Aorta (tissue), 5 donors: Measurements from ENCODE around the gene GABRG3. TPM values are rescaled to one million over a fixed set of nuclear protein-coding genes. Genes with fewer than 3 reads are reported as not detected.

Experiments used
- ATAC-seq: fragments of 200-7000 bp; cut with Tn5 transposase; one replicate; pipeline ENCODE4 v1.9.1; 2022; ENCODE audit warnings: moderate library complexity; ENCODE audit not compliant: low FRiP score
- DNase-seq, 2 donors: peaks; one replicate each; pipeline ENCODE4 v3.0.0-alpha.2; 2020
- H3K27ac ChIP-seq, 2 donors: one replicate each; pipeline ENCODE4 v1.5.1; 2013; ENCODE audit warnings: low read length in 2 of 2, mild to moderate bottlenecking in 2 of 2, moderate library complexity in 2 of 2, control low read depth in 1 of 2, inconsistent platforms in 1 of 2, low read depth in 1 of 2
- H3K27me3 ChIP-seq, 2 donors: one replicate each; pipeline ENCODE4 v1.6.1; 2013; ENCODE audit warnings: control low read depth in 1 of 2, low read length in 1 of 2, mild to moderate bottlenecking in 1 of 2, moderate library complexity in 1 of 2; ENCODE audit not compliant: insufficient read depth in 2 of 2, control insufficient read depth in 1 of 2
- H3K36me3 ChIP-seq, 2 donors: one replicate each; pipeline ENCODE4 v1.6.1; 2013; ENCODE audit warnings: control low read depth in 1 of 2, low read length in 1 of 2, mild to moderate bottlenecking in 1 of 2; ENCODE audit not compliant: insufficient read depth in 2 of 2, control insufficient read depth in 1 of 2
- H3K4me1 ChIP-seq, 2 donors: one replicate each; pipeline ENCODE4 v1.6.1; 2013; ENCODE audit warnings: low read length in 2 of 2, control low read depth in 1 of 2, mild to moderate bottlenecking in 1 of 2, moderate library complexity in 1 of 2; ENCODE audit not compliant: insufficient read depth in 2 of 2, control insufficient read depth in 1 of 2
- H3K4me3 ChIP-seq, 2 donors: one replicate each; pipeline ENCODE4 v1.5.1; 2013; ENCODE audit warnings: low read length in 2 of 2, control low read depth in 1 of 2, mild to moderate bottlenecking in 1 of 2
- H3K9me3 ChIP-seq: one replicate; pipeline ENCODE4 v1.6.1; 2013; ENCODE audit warnings: mild to moderate bottlenecking, low read length; ENCODE audit not compliant: control insufficient read depth
- WGBS, 2 donors: extraction: QIAGEN DNeasy Blood & Tissue Kit; methylation state at CpG; one replicate each; pipeline ENCODE4 v1.1.7; 2013; 5-methylcytosine and 5-hydroxymethylcytosine counted together
- intact Hi-C, 2 donors: fragments of 100-400 bp; cut with DNase I; formaldehyde crosslinking; loops; one replicate each; pipeline versions ENCODE4 v1.14.2 to v1.15.0; 2022
- polyA plus RNA-seq, 2 donors: library from polyadenylated mRNA; stranded (reverse); fragments of 200-250 nt; gene quantifications; one replicate each; pipeline ENCODE4 v1.2.3, GENCODE V29; 2013
- total RNA-seq, 2 donors: library from RNA; stranded (reverse); fragmentation: NEBNext Ultra II Directional; extraction: Animal tissue kit (Norgen Biotek cat#: 25700); gene quantifications; one replicate each; pipeline ENCODE4 v1.2.1, GENCODE V29; 2021
- donor health status: healthy with polysubstance abuse.
- donor health status: Bipolar disorder and iron deficiency.
- donor health status: DM: no; HTN: no; CAD: no.
- donor health status: DM: no; HTN: no; CAD: no.
- donor health status: DM: yes; HTN: yes; CAD: no.

Gene GABRG3
- total and polyA plus RNA-seq, 4 donors: not detected

GRCh38 chr15:27119695-27120266, 148.8 kb downstream of the GABRG3 start:
- DNase-seq (no peak), ATAC-seq (no peak)
- WGBS, 2 donors: 56 to 58% methylated on average over 5 of the region's 5 CpGs
- H3K27ac ChIP-seq: no peak overlapping the region
- no peaks in the 10 kb centered on the region for H3K36me3 ChIP-seq
- H3K4me3 ChIP-seq: no peak overlapping the region
- intact Hi-C loops: no loop called here
- no peaks in the 10 kb centered on the region for H3K4me1 ChIP-seq
- H3K9me3 ChIP-seq: peaks cover 2% of the 10 kb centered on the region
- H3K27me3 ChIP-seq: no peaks in the 10 kb centered on the region

GRCh38 chr15:27121672-27122071, 150.7 kb downstream of the GABRG3 start:
- ATAC-seq (no peak), DNase-seq (no peak)
- H3K27me3 ChIP-seq: no peaks in the 10 kb centered on the region
- WGBS, 2 donors: 73 to 87% methylated on average over 2 of the region's 2 CpGs
- H3K36me3 ChIP-seq: no peaks in the 10 kb centered on the region
- no peak overlapping the region for H3K4me3 ChIP-seq
- H3K27ac ChIP-seq: no peak overlapping the region
- H3K9me3 ChIP-seq: peaks cover under 1% of the 10 kb centered on the region
- intact Hi-C loops: no loop called here
- no peaks in the 10 kb centered on the region for H3K4me1 ChIP-seq

DNA sequence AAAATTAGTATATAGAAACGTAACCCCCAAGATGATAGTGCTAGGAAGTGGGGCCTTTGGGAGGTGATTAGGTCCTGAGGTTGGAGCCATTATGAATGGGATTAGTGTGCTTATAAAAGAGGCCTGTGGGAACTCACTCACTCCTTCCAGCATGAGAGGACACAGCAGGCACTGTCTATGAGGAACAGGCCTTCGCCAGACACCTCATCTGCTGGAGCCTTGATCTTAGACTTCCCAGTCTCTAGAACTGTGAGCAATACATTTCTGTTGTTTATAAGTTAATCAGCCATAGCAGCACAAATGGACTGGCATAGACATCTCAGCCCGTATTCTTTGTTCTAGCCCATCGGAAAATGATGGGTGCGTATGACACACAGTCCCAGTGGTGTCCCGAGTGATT, 152.3 kb downstream of the GABRG3 start:
- Histone ChIP-seq H3K27ac (no peak overlapping the region), H3K36me3 (no peaks in the 10 kb centered on the region), H3K9me3 (no peaks in the 10 kb centered on the region), H3K4me3 (no peak overlapping the region), H3K4me1 (no peaks in the 10 kb centered on the region), H3K27me3 (no peaks in the 10 kb centered on the region)
- ATAC-seq (no peak), DNase-seq (no peak)
- WGBS, 2 donors: 87 to 90% methylated on average over 6 of the region's 6 CpGs
- intact Hi-C loops: no loop called here

- ATAC-seq (no peak), DNase-seq (no peak)
- WGBS, 2 donors: 65 to 69% methylated on average over 7 of the region's 7 CpGs
- Histone ChIP-seq H3K27me3 (no peaks in the 10 kb centered on the region), H3K36me3 (no peaks in the 10 kb centered on the region), H3K27ac (no peak overlapping the region), H3K4me1 (no peaks in the 10 kb centered on the region), H3K4me3 (no peak overlapping the region), H3K9me3 (no peaks in the 10 kb centered on the region)
- intact Hi-C loops: no loop called here
These were observed 152.8 kb downstream of the GABRG3 start for GRCh38 chr15:27123808-27124207.

DNA sequence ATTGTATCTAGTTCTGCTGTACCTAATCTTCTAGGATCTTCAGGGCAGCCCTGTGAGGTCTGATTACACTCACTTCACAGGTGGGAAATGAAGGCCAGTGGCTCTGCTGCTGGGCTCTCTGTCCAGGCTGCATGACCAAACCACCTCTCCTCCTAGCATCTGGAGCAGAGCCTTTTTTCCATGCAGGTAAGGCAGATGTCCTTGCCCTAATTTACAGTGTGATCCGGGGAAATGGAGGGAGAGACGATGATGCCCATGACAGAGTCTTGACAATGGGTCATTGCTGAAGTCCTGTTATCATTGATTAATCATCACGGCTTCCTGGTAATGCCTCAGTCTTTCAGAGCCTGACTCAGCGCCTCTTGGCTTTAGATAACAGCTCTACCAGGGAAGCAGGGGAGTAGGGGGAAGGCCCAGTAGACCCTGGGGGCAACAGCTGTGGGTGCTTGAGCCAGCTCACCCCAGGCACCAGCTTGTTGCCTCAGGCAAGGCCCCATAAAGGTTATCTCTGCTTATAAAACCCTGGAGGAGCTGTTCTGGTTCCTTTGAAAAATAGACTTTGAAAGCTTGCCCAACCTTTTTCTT, 153.4 kb downstream of the GABRG3 start:
- 57 to 73% methylated on average over 4 of the region's 4 CpGs for WGBS, 2 donors

DNA sequence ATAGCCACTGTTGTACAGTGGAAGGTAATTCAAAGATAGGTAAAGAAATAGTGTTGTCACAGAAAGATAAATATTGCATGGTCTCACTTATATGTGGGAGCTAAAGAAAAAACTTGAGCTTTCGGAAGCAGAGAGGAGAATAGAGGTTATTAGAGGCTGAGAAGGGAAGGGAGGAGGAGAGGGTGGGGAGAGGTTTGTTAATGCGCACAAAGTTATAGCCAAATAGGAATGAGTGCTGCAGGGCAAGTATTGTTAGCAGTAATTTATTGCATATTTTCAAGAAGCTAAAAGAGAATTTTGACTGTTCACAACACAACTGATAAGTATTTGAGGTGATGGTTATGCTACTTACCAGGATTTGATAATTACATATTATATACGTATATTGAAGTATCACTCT, 154.2 kb downstream of the GABRG3 start:
- DNase-seq (no peak), ATAC-seq (no peak)
- 80 to 86% methylated on average over 3 of the region's 3 CpGs for WGBS, 2 donors
- Histone ChIP-seq H3K4me3 (no peak overlapping the region), H3K27me3 (no peaks in the 10 kb centered on the region), H3K4me1 (no peaks in the 10 kb centered on the region), H3K9me3 (no peaks in the 10 kb centered on the region), H3K36me3 (no peaks in the 10 kb centered on the region), H3K27ac (no peak overlapping the region)
- intact Hi-C loops: no loop called here

More for the DNA sequence above, 153.4 kb downstream of the GABRG3 start:
- ATAC-seq (no peak), DNase-seq (no peak)
- Histone ChIP-seq H3K27ac (no peak overlapping the region), H3K36me3 (no peaks in the 10 kb centered on the region), H3K27me3 (no peaks in the 10 kb centered on the region), H3K9me3 (no peaks in the 10 kb centered on the region), H3K4me1 (no peaks in the 10 kb centered on the region), H3K4me3 (no peak overlapping the region)
- intact Hi-C loops: no loop called here

DNA sequence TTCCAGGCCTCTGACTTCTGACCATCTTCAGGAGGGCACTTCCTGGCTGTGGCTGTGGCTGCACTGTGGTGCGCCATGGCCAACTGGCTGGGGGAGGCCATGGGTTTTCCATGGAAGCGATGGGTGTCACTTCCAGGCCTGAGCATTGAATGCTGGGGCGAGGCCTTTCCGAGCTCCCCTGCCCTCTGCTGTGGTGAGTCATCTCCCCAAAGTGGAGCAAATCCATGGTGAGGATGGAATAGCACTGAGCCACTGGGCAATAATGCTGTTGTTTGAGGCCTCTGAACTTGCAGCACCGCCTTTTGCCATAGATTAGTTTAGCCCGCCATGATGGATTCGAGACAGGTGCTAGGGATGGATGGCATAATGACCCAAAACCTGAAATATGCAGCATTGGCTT, 155.5 kb downstream of the GABRG3 start:
- intact Hi-C loops: no loop called here
- H3K9me3 ChIP-seq: no peaks in the 10 kb centered on the region
- ATAC-seq: no peak
- H3K27me3 ChIP-seq: no peaks in the 10 kb centered on the region
- H3K4me3 ChIP-seq: no peak overlapping the region
- no peaks in the 10 kb centered on the region for H3K36me3 ChIP-seq
- WGBS, 2 donors: 91 to 92% methylated on average over 7 of the region's 7 CpGs
- H3K4me1 ChIP-seq: no peaks in the 10 kb centered on the region
- H3K27ac ChIP-seq: no peak overlapping the region
- DNase-seq: no peak

DNA sequence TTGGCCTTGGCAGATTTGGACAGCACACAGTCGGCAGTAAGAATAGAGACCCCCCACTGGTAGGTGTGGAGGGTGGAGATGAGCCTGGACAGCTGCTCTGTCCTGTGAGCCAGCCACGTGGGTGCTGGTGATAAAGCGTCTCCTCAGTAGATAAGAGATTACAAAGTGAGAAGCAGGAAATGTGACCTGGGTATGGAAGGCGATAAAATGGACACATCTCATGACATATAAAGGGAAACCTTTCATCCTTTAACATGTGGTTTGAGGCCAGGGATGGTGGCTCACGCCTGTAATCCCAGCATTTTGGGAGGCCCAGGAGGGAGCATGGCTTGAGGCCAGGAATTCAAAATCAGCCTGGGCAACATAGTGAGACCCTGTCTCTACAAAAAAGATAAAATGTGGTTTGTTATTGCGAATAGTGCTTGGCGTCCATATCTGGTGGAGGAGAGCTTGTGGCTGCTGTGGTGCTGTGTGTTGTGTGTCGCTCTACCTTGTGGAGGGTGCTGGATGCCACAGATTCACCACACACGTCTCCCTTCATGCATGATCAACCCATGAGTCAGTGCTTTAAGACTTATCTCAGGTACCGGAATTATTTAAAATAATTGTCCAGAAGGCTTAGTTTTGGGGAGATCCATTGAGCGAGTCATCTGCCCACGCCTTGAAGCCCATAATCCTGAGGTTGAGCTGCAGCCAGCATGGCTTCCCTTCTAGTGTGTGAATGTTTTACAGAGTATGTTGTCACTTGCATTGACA, 157.0 kb downstream of the GABRG3 start:
- Histone ChIP-seq H3K4me3 (no peak overlapping the region), H3K4me1 (no peaks in the 10 kb centered on the region), H3K9me3 (no peaks in the 10 kb centered on the region), H3K27ac (no peak overlapping the region), H3K36me3 (no peaks in the 10 kb centered on the region), H3K27me3 (no peaks in the 10 kb centered on the region)
- 76 to 80% methylated on average over 12 of the region's 12 CpGs for WGBS, 2 donors
- DNase-seq: no peak
- intact Hi-C loops: no loop called here
- ATAC-seq: no peak

DNA sequence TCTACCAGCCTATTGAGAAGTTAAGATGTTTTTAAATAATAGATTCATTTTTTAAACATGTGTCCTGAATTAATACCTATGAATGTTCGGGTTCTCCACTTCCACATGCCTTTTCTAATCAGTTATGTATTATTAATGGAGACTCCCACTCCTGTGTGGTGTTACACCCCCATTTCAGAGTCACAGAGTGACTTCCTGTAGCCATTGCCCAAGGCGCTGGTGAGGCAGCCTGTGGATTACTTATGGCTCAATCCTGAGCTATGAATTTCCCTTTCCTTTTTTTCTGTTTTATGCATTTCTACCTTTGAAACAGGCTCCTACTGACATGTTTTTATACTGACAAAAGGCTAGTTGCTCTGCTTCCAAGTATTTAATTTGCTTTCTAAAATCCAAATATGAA, 162.3 kb downstream of the GABRG3 start:
- intact Hi-C loops: no loop called here
- 24 to 45% methylated on average over 2 of the region's 2 CpGs for WGBS, 2 donors
- Histone ChIP-seq H3K4me3 (no peak overlapping the region), H3K9me3 (no peaks in the 10 kb centered on the region), H3K4me1 (no peaks in the 10 kb centered on the region), H3K36me3 (no peaks in the 10 kb centered on the region), H3K27ac (no peak overlapping the region), H3K27me3 (no peaks in the 10 kb centered on the region)
- DNase-seq (no peak), ATAC-seq (no peak)
